Ishikawa (cell line): Measurements from ENCODE around the gene GRIP2.

Experiments
- CEBPB ChIP-seq: IDR thresholded peaks from 2 replicates; pipeline ENCODE4 v1.6.1; 2012
- CREB1 ChIP-seq: IDR thresholded peaks from 2 replicates; pipeline ENCODE4 v1.6.1; 2012; ENCODE audit warnings: low read depth
- EGR1 ChIP-seq: IDR thresholded peaks from 2 replicates; pipeline ENCODE4 v1.6.1; 2012
- EP300 ChIP-seq: IDR thresholded peaks from 2 replicates; pipeline ENCODE4 v1.6.1; 2012; ENCODE audit warnings: borderline replicate concordance
- NFIC ChIP-seq: IDR thresholded peaks from 2 replicates; pipeline ENCODE4 v1.6.1; 2012
- RAD21 ChIP-seq: IDR thresholded peaks from 2 replicates; pipeline ENCODE4 v1.6.1; 2012; ENCODE audit warnings: low read depth
- TAF1 ChIP-seq: IDR thresholded peaks from 2 replicates; pipeline ENCODE4 v1.6.1; 2012; ENCODE audit warnings: low read depth, mild to moderate bottlenecking
- USF1 ChIP-seq: IDR thresholded peaks from 2 replicates; pipeline ENCODE4 v1.6.1; 2012
- TF ChIP-seq, protein P1 (sequence below): IDR thresholded peaks from 2 replicates; pipeline ENCODE4 v1.6.1; 2012; ENCODE audit warnings: low read depth, mild to moderate bottlenecking

DNA sequence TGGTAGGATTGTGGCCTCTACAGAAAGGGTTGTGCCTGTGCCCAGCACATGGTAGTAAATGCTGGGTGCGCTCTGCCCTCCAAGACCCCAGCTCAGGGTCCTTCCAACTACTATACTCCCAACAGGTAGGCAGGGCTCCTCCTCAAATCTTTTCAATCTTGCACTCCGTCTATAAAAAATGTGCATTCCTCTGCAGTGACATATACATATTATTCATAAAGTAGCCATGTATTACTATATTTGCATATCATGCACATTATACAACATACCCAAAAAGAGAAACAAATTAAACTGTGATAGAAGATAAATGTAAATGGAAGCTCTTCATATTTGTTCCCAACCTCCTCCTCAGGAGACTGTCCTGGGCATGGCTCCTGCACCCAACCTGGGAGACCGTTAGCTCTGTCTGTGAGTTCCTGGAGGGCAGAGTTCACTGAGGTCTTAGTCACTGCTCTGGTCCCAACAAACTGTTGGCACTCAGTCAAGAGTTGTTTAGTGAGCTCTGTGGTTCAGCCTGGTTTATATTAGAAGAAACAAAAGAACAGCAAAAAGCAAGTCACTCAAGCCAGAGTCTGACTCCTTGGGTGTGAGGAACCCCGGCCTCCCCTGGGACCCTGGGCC, 47.7 kb upstream of the GRIP2 start:
- TF ChIP-seq RAD21 (no peak), USF1 (no peak), CREB1 (no peak), TAF1 (no peak), NFIC (0 out of 2 replicates have a peak, but pooled peaks have one; percentile 13), EGR1 (no peak), EP300 (no peak), CEBPB (no peak)
- TF ChIP-seq, protein P1, sequence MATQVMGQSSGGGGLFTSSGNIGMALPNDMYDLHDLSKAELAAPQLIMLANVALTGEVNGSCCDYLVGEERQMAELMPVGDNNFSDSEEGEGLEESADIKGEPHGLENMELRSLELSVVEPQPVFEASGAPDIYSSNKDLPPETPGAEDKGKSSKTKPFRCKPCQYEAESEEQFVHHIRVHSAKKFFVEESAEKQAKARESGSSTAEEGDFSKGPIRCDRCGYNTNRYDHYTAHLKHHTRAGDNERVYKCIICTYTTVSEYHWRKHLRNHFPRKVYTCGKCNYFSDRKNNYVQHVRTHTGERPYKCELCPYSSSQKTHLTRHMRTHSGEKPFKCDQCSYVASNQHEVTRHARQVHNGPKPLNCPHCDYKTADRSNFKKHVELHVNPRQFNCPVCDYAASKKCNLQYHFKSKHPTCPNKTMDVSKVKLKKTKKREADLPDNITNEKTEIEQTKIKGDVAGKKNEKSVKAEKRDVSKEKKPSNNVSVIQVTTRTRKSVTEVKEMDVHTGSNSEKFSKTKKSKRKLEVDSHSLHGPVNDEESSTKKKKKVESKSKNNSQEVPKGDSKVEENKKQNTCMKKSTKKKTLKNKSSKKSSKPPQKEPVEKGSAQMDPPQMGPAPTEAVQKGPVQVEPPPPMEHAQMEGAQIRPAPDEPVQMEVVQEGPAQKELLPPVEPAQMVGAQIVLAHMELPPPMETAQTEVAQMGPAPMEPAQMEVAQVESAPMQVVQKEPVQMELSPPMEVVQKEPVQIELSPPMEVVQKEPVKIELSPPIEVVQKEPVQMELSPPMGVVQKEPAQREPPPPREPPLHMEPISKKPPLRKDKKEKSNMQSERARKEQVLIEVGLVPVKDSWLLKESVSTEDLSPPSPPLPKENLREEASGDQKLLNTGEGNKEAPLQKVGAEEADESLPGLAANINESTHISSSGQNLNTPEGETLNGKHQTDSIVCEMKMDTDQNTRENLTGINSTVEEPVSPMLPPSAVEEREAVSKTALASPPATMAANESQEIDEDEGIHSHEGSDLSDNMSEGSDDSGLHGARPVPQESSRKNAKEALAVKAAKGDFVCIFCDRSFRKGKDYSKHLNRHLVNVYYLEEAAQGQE = no peak
